Smooth muscle cell (in vitro differentiated cells): Measurements from ENCODE around the gene CNNM3. TPM values are rescaled to one million over a fixed set of nuclear protein-coding genes. Genes with fewer than 3 reads are reported as not detected.

Source experiments
- DNase-seq: peaks from one replicate; lab custom pipeline; 2025; ENCODE audit not compliant: unreplicated experiment; lab: John Stamatoyannopoulos, UW
- H2AFZ ChIP-seq: fragments of 200-600 bp; sonication (generic); 2 replicates; pipeline ENCODE4 v1.6.0; 2016; ENCODE audit warnings: antibody characterized with exemption, low read depth, mild to moderate bottlenecking
- H3F3A ChIP-seq: fragments of 200-600 bp; sonication (generic); 2 replicates; pipeline ENCODE4 v1.6.0; 2017; ENCODE audit warnings: antibody characterized with exemption, low read depth
- H3K27ac ChIP-seq: fragments of 200-600 bp; sonication (generic); 2 replicates; pipeline ENCODE4 v1.5.1; 2016; ENCODE audit warnings: low read depth, mild to moderate bottlenecking
- H3K27me3 ChIP-seq: fragments of 200-600 bp; sonication (generic); 2 replicates; pipeline ENCODE4 v1.6.1; 2016; ENCODE audit warnings: low read depth, mild to moderate bottlenecking
- H3K36me3 ChIP-seq: fragments of 200-600 bp; sonication (generic); 2 replicates; pipeline ENCODE4 v1.5.1; 2016; ENCODE audit warnings: low read depth
- H3K4me1 ChIP-seq: fragments of 200-600 bp; sonication (generic); 2 replicates; pipeline ENCODE4 v1.5.1; 2016; ENCODE audit warnings: low read depth
- H3K4me2 ChIP-seq: fragments of 200-600 bp; sonication (generic); 2 replicates; pipeline ENCODE4 v1.6.0; 2016; ENCODE audit warnings: mild to moderate bottlenecking
- H3K4me3 ChIP-seq: fragments of 200-600 bp; sonication (generic); 2 replicates; pipeline ENCODE4 v1.5.1; 2016; ENCODE audit warnings: mild to moderate bottlenecking
- H3K79me2 ChIP-seq: fragments of 200-600 bp; sonication (generic); 2 replicates; pipeline ENCODE4 v1.6.0; 2016; ENCODE audit warnings: low read depth, mild to moderate bottlenecking
- H3K9ac ChIP-seq: fragments of 200-600 bp; sonication (generic); 2 replicates; pipeline ENCODE4 v1.6.0; 2016; ENCODE audit warnings: low read depth
- H3K9me3 ChIP-seq: fragments of 200-600 bp; sonication (generic); replicated peaks from 2 replicates; pipeline ENCODE4 v1.5.1; 2016; ENCODE audit warnings: low read depth
- H4K20me1 ChIP-seq: fragments of 200-600 bp; sonication (generic); 2 replicates; pipeline ENCODE4 v1.6.0; 2016; ENCODE audit warnings: low read depth
- CTCF ChIP-seq: fragments of 200-600 bp; sonication (generic); IDR thresholded peaks from 2 replicates; pipeline ENCODE4 v1.5.1; 2017; ENCODE audit warnings: borderline replicate concordance, mild to moderate bottlenecking, antibody characterized with exemption; ENCODE audit not compliant: insufficient read depth, poor library complexity, severe bottlenecking
- WGBS: methylation state at CpG from one replicate; pipeline ENCODE4 v1.1.7; 2016; ENCODE audit warnings: low lambda C conversion rate; 5-methylcytosine and 5-hydroxymethylcytosine counted together
- polyA plus RNA-seq: library from polyadenylated mRNA; unstranded; fragments of >200 nt; fragmentation: Nextera tagmentation; extraction: Ambion mirVana; gene quantifications from 2 replicates; pipeline ENCODE4 v1.2.1, GENCODE V29; 2016
- total RNA-seq: library from RNA; depleted of rRNA; stranded (reverse); fragments of >200 nt; gene quantifications from 2 replicates; pipeline ENCODE4 v1.2.3, GENCODE V29; 2014

Gene CNNM3
- total and polyA plus RNA-seq, 2 experiments from 2014 or later: 3.2 to 4.8 TPM

- TF ChIP-seq CTCF: no peak
- no peaks in the 10 kb centered on the region for H3K9me3 ChIP-seq
- H3K4me3 ChIP-seq: no peak overlapping the region
- no peaks in the 10 kb centered on the region for H3F3A ChIP-seq
- H2AFZ ChIP-seq: no peak overlapping the region
- no peak overlapping the region for H3K27ac ChIP-seq
- H3K9ac ChIP-seq: no peak overlapping the region
- no peaks in the 10 kb centered on the region for H3K36me3 ChIP-seq
- no peaks in the 10 kb centered on the region for H3K4me1 ChIP-seq
- H4K20me1 ChIP-seq: no peaks in the 10 kb centered on the region
- no peak overlapping the region for H3K4me2 ChIP-seq
- no peaks in the 10 kb centered on the region for H3K27me3 ChIP-seq
- H3K79me2 ChIP-seq: no peaks in the 10 kb centered on the region
- DNase-seq: no peak
- WGBS: 96% methylated on average over 23 of the region's 23 CpGs
These were observed 22.6 kb downstream of the CNNM3 start for GRCh38 chr2:96838345-96839292.

GRCh38 chr2:96839293-96839874 is 23.3 kb downstream of the CNNM3 start:
- Histone ChIP-seq H3K4me1 (no peaks in the 10 kb centered on the region), H2AFZ (no peak overlapping the region), H3K27ac (no peak overlapping the region), H3K27me3 (no peaks in the 10 kb centered on the region), H3K9ac (no peak overlapping the region), H3F3A (no peaks in the 10 kb centered on the region), H3K79me2 (no peaks in the 10 kb centered on the region), H3K4me2 (no peak overlapping the region), H3K9me3 (no peaks in the 10 kb centered on the region), H4K20me1 (no peaks in the 10 kb centered on the region), H3K4me3 (no peak overlapping the region), H3K36me3 (no peaks in the 10 kb centered on the region)
- WGBS: 92% methylated on average over 19 of the region's 42 CpGs
- DNase-seq: no peak
- no peak for TF ChIP-seq CTCF

GRCh38 chr2:96839875-96840850 is 24.1 kb downstream of the CNNM3 start:
- TF ChIP-seq CTCF: no peak
- H3K4me1 ChIP-seq: no peaks in the 10 kb centered on the region
- no peaks in the 10 kb centered on the region for H3K36me3 ChIP-seq
- no peak overlapping the region for H3K9ac ChIP-seq
- no peaks in the 10 kb centered on the region for H4K20me1 ChIP-seq
- no peaks in the 10 kb centered on the region for H3K79me2 ChIP-seq
- H3K27ac ChIP-seq: no peak overlapping the region
- no peak overlapping the region for H3K4me3 ChIP-seq
- no peaks in the 10 kb centered on the region for H3F3A ChIP-seq
- 97% methylated on average over 37 of the region's 37 CpGs for WGBS
- no peaks in the 10 kb centered on the region for H3K27me3 ChIP-seq
- H3K9me3 ChIP-seq: no peaks in the 10 kb centered on the region
- H2AFZ ChIP-seq: no peak overlapping the region
- no peak overlapping the region for H3K4me2 ChIP-seq
- DNase-seq: no peak
